ENCODE data around the gene SPON1. TPM values are rescaled to one million over a fixed set of nuclear protein-coding genes. Genes with fewer than 3 reads are reported as not detected.
"Not testable (repeated sequence)": the region's sequence is repeated elsewhere in the genome, so short reads cannot be mapped to it uniquely, and the experiment has no call there.

Gene SPON1
- total and polyA plus RNA-seq, 2 of the 8 experiments (the other 6 are each of a cell fraction or from before 2014, with no cell fraction given): 1.5 to 5.4 TPM

DNA sequence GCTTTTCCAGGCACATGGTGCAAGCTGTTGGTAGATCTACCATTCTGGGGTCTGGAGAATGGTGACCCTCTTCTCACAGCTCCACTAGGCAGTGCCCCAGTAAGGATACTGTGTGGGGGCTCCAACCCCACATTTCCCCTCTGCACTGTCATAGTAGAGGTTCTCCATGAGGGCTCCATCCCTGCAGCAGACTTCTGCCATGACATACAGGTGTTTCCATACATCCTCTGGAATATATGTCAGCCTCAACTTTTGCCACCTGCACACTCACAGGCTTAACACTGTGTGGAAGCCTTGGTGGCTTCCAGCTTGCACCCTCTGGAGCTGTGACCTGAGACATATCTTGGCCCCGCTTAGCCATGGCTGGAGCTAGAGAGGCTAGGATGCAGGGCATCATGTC is 191.6 kb downstream of the SPON1 start:
- H3K23ac ChIP-seq (ENCODE audit: insufficient read length); H3K27ac ChIP-seq (ENCODE audit: low read depth, low read length); H2BK5ac ChIP-seq (ENCODE audit: low read depth, low read length); H4K5ac ChIP-seq (ENCODE audit: insufficient read length, low read depth, low read length); H3K4me2 ChIP-seq (ENCODE audit: insufficient read depth in 1 of 2, low read depth in 2 of 2, low read length in 2 of 2); H2BK120ac ChIP-seq (replicated peaks; ENCODE audit: low read depth, low read length); H4K91ac ChIP-seq (replicated peaks; ENCODE audit: insufficient read length, low read length); H3K9ac ChIP-seq (replicated peaks in 1 of 4; ENCODE audit: extremely low read depth in 1 of 4, low read depth in 3 of 4, low read length in 3 of 4); H3K18ac ChIP-seq (ENCODE audit: extremely low read depth, low read length); H3K4ac ChIP-seq (replicated peaks; ENCODE audit: insufficient read length, low read depth, low read length); H3K56ac ChIP-seq (replicated peaks; ENCODE audit: insufficient read length, low read depth, low read length); FAIRE-seq; H2BK15ac ChIP-seq (ENCODE audit: low read length); H3K23me2 ChIP-seq (ENCODE audit: low read depth, low read length); H2BK12ac ChIP-seq (ENCODE audit: low read depth, low read length); H2AK5ac ChIP-seq (ENCODE audit: low read depth, low read length); H3K4me3 ChIP-seq (ENCODE audit: extremely low read depth in 1 of 4, insufficient read depth in 2 of 4, low read depth in 3 of 4, low read length in 4 of 4); H3K14ac ChIP-seq (ENCODE audit: insufficient read length); H3K4me1 ChIP-seq (replicated peaks in 1 of 4; ENCODE audit: control insufficient read depth in 3 of 4, insufficient read depth in 4 of 4, low read length in 3 of 4); H4K8ac ChIP-seq (ENCODE audit: extremely low read depth, insufficient read depth, low read length); H3K27me3 ChIP-seq (replicated peaks in 1 of 4; ENCODE audit: control insufficient read depth in 3 of 4, extremely low read depth in 1 of 4, insufficient read depth in 3 of 4, low read length in 3 of 4); POLR2A ChIA-PET (ENCODE audit: partially characterized antibody); H3K36me3 ChIP-seq (ENCODE audit: control insufficient read depth in 2 of 4, insufficient read depth in 4 of 4, low read length in 3 of 4); H3K79me2 ChIP-seq (ENCODE audit: control insufficient read depth in 1 of 2, insufficient read depth in 2 of 2, low read length in 2 of 2); DNase-seq (ENCODE audit: low read depth in 1 of 2, low spot score in 2 of 2); H2AFZ ChIP-seq (ENCODE audit: low read length); H3K79me1 ChIP-seq (ENCODE audit: low read depth, low read length); H2BK20ac ChIP-seq (ENCODE audit: low read length); H4K20me1 ChIP-seq (replicated peaks in 1 of 2; ENCODE audit: control insufficient read depth in 1 of 2, insufficient read depth in 2 of 2, low read length in 2 of 2): not testable (repeated sequence)
- 83% methylated on average over 1 of the region's 1 CpG; no CpG with 5 or more reads in 1 of the 2 experiments for WGBS, 2 experiments (ENCODE audit: extremely low coverage in 1 of 2, insufficient coverage in 1 of 2, insufficient read length in 1 of 2, insufficient replicate concordance in 2 of 2, low coverage in 1 of 2, low lambda C conversion rate in 2 of 2, missing lambda C conversion rate in 1 of 2)
- peaks cover 20 to 22% of the 10 kb centered on the region in 2 experiments for H3K9me3 ChIP-seq (ENCODE audit: insufficient read depth in 2 of 2, low read depth in 1 of 2, low read length in 1 of 2)
- TF ChIP-seq CBX5 (IDR thresholded peaks at IDR 0.05; ENCODE audit: low read depth, low read length): 0 out of 2 replicates have a peak, but pooled peaks have one; percentile 88
- CTCF ChIA-PET (ENCODE audit: partially characterized antibody): interaction anchor here (0.6 kb wide), 1 partner anchor 80 kb away, joined by 3 read pairs; no protein-coding TSS in a partner anchor
